ENCODE data around the gene SUGP1. TPM values are rescaled to one million over a fixed set of nuclear protein-coding genes. Genes with fewer than 3 reads are reported as not detected.

The SUGP1 gene
- total and polyA plus RNA-seq, 2 of the 13 experiments (the other 11 are each of a cell fraction or from before 2014, with no cell fraction given) = 21.6 to 25.9 TPM

DNA sequence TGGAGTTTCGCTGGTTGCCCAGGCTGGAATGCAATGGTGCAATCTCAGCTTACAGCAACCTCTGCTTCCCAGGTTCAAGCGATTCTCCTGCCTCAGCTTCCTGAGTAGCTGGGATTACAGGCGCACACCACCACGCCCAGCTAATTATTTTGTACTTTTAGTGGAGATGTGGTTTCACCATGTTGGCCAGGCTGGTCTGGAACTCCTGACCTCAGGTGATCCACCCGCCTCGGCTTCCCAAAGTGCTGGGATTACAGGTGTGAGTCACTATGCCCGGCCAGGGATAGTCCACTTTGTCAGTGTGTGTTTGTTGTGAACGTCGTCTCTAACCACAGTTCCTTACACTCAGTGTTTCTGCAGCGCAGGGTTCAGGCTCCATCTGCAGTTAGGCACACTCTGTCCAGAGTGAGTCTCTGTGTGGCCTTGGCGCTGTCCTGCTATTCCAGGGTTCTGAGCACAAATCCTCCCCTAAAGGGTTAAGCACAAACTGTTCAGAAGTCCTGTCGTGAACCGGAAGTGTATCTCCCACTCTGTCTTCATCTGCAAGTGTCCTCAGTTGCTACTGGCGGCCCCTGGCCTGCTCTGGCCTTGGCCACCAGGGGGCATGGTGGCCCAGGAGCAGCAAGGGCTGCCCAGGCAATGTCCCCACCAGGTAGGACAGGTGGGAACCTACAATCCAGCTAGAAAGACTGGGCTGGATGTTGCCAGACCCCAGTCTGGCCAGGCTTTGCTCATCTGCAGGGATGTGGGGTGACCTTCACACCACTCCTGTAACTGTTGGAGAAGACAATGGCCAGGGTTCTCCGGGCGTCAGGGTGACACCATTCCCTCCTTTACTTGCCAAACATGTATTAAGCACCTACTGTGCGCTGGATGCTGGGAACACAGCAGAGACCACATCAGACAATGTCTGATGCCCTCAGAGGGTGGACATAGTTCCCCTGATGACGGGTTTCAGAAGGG is 46.4 kb upstream of the SUGP1 start (continued):
- no peak for TF ChIP-seq ZSCAN29 (CRISPR knock-in tag; conservative IDR thresholded peaks at IDR 0.05)
- TF ChIP-seq, protein P1, sequence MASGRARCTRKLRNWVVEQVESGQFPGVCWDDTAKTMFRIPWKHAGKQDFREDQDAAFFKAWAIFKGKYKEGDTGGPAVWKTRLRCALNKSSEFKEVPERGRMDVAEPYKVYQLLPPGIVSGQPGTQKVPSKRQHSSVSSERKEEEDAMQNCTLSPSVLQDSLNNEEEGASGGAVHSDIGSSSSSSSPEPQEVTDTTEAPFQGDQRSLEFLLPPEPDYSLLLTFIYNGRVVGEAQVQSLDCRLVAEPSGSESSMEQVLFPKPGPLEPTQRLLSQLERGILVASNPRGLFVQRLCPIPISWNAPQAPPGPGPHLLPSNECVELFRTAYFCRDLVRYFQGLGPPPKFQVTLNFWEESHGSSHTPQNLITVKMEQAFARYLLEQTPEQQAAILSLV (CRISPR knock-in tag; IDR thresholded peaks at IDR 0.05; ENCODE audit: borderline replicate concordance) = 0 out of 2 replicates have a peak, but pooled peaks have one; percentile 27
- TF ChIP-seq ZNF160 (CRISPR knock-in tag; IDR thresholded peaks at IDR 0.05) = 0 out of 2 replicates have a peak, but pooled peaks have one; percentile 57
- TF ChIP-seq, protein P2, sequence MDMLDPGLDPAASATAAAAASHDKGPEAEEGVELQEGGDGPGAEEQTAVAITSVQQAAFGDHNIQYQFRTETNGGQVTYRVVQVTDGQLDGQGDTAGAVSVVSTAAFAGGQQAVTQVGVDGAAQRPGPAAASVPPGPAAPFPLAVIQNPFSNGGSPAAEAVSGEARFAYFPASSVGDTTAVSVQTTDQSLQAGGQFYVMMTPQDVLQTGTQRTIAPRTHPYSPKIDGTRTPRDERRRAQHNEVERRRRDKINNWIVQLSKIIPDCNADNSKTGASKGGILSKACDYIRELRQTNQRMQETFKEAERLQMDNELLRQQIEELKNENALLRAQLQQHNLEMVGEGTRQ (IDR thresholded peaks at IDR 0.05; ENCODE audit: low read depth, low read length) = no peak
- TF ChIP-seq, protein P2 (CRISPR knock-in tag; IDR thresholded peaks at IDR 0.05; ENCODE audit: borderline replicate concordance) = no peak; the same call in 1 of the 2 replicates
- TF ChIP-seq, protein P3, sequence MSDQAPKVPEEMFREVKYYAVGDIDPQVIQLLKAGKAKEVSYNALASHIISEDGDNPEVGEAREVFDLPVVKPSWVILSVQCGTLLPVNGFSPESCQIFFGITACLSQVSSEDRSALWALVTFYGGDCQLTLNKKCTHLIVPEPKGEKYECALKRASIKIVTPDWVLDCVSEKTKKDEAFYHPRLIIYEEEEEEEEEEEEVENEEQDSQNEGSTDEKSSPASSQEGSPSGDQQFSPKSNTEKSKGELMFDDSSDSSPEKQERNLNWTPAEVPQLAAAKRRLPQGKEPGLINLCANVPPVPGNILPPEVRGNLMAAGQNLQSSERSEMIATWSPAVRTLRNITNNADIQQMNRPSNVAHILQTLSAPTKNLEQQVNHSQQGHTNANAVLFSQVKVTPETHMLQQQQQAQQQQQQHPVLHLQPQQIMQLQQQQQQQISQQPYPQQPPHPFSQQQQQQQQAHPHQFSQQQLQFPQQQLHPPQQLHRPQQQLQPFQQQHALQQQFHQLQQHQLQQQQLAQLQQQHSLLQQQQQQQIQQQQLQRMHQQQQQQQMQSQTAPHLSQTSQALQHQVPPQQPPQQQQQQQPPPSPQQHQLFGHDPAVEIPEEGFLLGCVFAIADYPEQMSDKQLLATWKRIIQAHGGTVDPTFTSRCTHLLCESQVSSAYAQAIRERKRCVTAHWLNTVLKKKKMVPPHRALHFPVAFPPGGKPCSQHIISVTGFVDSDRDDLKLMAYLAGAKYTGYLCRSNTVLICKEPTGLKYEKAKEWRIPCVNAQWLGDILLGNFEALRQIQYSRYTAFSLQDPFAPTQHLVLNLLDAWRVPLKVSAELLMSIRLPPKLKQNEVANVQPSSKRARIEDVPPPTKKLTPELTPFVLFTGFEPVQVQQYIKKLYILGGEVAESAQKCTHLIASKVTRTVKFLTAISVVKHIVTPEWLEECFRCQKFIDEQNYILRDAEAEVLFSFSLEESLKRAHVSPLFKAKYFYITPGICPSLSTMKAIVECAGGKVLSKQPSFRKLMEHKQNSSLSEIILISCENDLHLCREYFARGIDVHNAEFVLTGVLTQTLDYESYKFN (CRISPR knock-in tag; conservative IDR thresholded peaks at IDR 0.05) = peak; percentile 56
- TF ChIP-seq TEAD2 (CRISPR knock-in tag; IDR thresholded peaks at IDR 0.05) = no peak
- TF ChIP-seq, protein P4, sequence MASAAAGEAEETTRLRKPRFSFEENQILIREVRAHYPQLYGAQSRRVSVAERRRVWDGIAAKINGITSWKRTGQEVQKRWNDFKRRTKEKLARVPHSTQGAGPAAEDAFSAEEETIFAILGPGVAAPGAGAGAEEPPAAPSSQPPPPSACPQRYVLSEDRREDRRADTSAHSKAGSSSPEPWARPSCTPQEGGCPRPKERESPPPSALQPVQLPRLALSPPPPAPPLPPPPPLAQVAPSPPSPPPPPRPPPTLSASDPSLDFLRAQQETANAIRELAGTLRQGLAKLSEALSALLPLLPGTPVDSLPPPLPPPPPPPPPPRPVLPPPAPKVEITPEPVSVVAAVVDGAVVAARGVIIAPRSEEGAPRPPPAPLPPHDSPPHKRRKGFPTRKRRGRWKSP (CRISPR knock-in tag; IDR thresholded peaks at IDR 0.05) = no peak
- TF ChIP-seq MEIS2 (CRISPR knock-in tag; IDR thresholded peaks at IDR 0.05) = no peak; the same call in 1 of the 2 replicates
- peak; percentile 55; the same call in 1 of the 2 replicates for TF ChIP-seq ZNF615 (CRISPR knock-in tag; IDR thresholded peaks at IDR 0.05; ENCODE audit: borderline replicate concordance)
- TF ChIP-seq NFE2L1 (CRISPR knock-in tag; IDR thresholded peaks at IDR 0.05; ENCODE audit: borderline replicate concordance) = no peak
- TF ChIP-seq, protein P5, sequence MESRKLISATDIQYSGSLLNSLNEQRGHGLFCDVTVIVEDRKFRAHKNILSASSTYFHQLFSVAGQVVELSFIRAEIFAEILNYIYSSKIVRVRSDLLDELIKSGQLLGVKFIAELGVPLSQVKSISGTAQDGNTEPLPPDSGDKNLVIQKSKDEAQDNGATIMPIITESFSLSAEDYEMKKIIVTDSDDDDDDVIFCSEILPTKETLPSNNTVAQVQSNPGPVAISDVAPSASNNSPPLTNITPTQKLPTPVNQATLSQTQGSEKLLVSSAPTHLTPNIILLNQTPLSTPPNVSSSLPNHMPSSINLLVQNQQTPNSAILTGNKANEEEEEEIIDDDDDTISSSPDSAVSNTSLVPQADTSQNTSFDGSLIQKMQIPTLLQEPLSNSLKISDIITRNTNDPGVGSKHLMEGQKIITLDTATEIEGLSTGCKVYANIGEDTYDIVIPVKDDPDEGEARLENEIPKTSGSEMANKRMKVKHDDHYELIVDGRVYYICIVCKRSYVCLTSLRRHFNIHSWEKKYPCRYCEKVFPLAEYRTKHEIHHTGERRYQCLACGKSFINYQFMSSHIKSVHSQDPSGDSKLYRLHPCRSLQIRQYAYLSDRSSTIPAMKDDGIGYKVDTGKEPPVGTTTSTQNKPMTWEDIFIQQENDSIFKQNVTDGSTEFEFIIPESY (CRISPR knock-in tag; IDR thresholded peaks at IDR 0.05) = no peak; the same call in 1 of the 2 replicates
- no peak for TF ChIP-seq ARID2 (CRISPR knock-in tag; IDR thresholded peaks at IDR 0.05; ENCODE audit: borderline replicate concordance)
